WTC11 (cell line): ENCODE measurements around the gene ABCD2.

Experiments
- KAT7 ChIP-seq: sonication (generic); formaldehyde crosslinking; IDR thresholded peaks from 2 replicates; pipeline ENCODE4 v1.8.1; 2023; ENCODE audit warnings: missing genetic modification reagents, mild to moderate bottlenecking, borderline replicate concordance
- NFYB ChIP-seq: sonication (generic); formaldehyde crosslinking; conservative IDR thresholded peaks from 2 replicates; pipeline ENCODE4 v1.8.0; 2022; ENCODE audit warnings: low read depth, missing genetic modification reagents
- RELA ChIP-seq: sonication (generic); formaldehyde crosslinking; IDR thresholded peaks from 2 replicates; pipeline ENCODE4 v1.8.1; 2022; ENCODE audit warnings: missing genetic modification reagents, mild to moderate bottlenecking, borderline replicate concordance
- SP1 ChIP-seq: sonication (generic); formaldehyde crosslinking; conservative IDR thresholded peaks from 2 replicates; pipeline ENCODE4 v1.8.1; 2022; ENCODE audit warnings: missing genetic modification reagents
- USF2 ChIP-seq: sonication (generic); formaldehyde crosslinking; IDR thresholded peaks from 2 replicates; pipeline ENCODE4 v1.8.1; 2023; ENCODE audit warnings: mild to moderate bottlenecking, missing genetic modification reagents, moderate library complexity
- ZNF138 ChIP-seq: sonication (generic); formaldehyde crosslinking; conservative IDR thresholded peaks from 2 replicates; pipeline ENCODE4 v1.8.1; 2022; ENCODE audit warnings: mild to moderate bottlenecking, moderate library complexity, missing genetic modification reagents
- ZNF232 ChIP-seq: sonication (generic); formaldehyde crosslinking; IDR thresholded peaks from 2 replicates; pipeline ENCODE4 v1.8.0; 2022; ENCODE audit warnings: mild to moderate bottlenecking, missing genetic modification reagents
- TF ChIP-seq, protein P1 (sequence below): fragments of 200-600 bp; IDR thresholded peaks from 2 replicates; pipeline ENCODE4 v1.8.0; 2022; ENCODE audit warnings: antibody characterized with exemption
- TF ChIP-seq, protein P2 (sequence below): sonication (generic); formaldehyde crosslinking; IDR thresholded peaks from 2 replicates; pipeline ENCODE4 v1.8.0; 2022; ENCODE audit warnings: mild to moderate bottlenecking, missing genetic modification reagents
- TF ChIP-seq, protein P3 (sequence below): sonication (generic); formaldehyde crosslinking; IDR thresholded peaks from 2 replicates; pipeline ENCODE4 v1.8.0; 2022; ENCODE audit warnings: mild to moderate bottlenecking, missing genetic modification reagents
- TF ChIP-seq, protein P4 (sequence below): sonication (generic); formaldehyde crosslinking; IDR thresholded peaks from 2 replicates; pipeline ENCODE4 v1.8.1; 2023; ENCODE audit warnings: mild to moderate bottlenecking, missing genetic modification reagents, moderate library complexity

DNA sequence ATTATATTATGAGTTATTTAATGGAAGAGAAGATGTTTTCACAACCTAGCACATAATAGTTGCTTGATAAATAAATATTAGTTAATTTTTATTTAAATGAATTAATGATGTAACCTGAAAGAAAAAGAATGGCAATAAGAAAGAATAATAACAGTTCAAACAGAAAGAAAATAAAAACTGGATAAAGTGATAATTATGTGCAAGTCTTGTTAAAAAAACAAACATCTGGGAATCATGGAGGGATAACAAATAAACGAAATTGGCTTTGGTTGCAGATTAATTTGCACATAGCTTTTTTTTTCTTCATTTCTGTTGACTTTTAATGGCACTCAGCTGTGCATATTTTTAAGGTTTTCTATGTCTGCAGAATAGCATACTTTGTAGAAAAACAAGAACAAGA lies 23.4 kb upstream of the ABCD2 start:
- TF ChIP-seq NFYB (no peak), USF2 (no peak), KAT7 (CRISPR knock-in tag) (no peak), ZNF232 (no peak), RELA (CRISPR knock-in tag) (no peak), SP1 (CRISPR knock-in tag) (no peak), ZNF138 (CRISPR knock-in tag) (no peak)
- TF ChIP-seq, protein P1, sequence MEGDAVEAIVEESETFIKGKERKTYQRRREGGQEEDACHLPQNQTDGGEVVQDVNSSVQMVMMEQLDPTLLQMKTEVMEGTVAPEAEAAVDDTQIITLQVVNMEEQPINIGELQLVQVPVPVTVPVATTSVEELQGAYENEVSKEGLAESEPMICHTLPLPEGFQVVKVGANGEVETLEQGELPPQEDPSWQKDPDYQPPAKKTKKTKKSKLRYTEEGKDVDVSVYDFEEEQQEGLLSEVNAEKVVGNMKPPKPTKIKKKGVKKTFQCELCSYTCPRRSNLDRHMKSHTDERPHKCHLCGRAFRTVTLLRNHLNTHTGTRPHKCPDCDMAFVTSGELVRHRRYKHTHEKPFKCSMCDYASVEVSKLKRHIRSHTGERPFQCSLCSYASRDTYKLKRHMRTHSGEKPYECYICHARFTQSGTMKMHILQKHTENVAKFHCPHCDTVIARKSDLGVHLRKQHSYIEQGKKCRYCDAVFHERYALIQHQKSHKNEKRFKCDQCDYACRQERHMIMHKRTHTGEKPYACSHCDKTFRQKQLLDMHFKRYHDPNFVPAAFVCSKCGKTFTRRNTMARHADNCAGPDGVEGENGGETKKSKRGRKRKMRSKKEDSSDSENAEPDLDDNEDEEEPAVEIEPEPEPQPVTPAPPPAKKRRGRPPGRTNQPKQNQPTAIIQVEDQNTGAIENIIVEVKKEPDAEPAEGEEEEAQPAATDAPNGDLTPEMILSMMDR = no peak
- TF ChIP-seq, protein P2, sequence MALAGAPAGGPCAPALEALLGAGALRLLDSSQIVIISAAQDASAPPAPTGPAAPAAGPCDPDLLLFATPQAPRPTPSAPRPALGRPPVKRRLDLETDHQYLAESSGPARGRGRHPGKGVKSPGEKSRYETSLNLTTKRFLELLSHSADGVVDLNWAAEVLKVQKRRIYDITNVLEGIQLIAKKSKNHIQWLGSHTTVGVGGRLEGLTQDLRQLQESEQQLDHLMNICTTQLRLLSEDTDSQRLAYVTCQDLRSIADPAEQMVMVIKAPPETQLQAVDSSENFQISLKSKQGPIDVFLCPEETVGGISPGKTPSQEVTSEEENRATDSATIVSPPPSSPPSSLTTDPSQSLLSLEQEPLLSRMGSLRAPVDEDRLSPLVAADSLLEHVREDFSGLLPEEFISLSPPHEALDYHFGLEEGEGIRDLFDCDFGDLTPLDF (CRISPR knock-in tag) = no peak
- TF ChIP-seq, protein P3, sequence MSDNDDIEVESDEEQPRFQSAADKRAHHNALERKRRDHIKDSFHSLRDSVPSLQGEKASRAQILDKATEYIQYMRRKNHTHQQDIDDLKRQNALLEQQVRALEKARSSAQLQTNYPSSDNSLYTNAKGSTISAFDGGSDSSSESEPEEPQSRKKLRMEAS = no peak
- TF ChIP-seq, protein P4, sequence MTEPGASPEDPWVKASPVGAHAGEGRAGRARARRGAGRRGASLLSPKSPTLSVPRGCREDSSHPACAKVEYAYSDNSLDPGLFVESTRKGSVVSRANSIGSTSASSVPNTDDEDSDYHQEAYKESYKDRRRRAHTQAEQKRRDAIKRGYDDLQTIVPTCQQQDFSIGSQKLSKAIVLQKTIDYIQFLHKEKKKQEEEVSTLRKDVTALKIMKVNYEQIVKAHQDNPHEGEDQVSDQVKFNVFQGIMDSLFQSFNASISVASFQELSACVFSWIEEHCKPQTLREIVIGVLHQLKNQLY = no peak
